K562 (cell line): ENCODE data around the gene ADORA2B. TPM values are rescaled to one million over a fixed set of nuclear protein-coding genes. Genes with fewer than 3 reads are reported as not detected.
A peak's percentile ranks its signal among the peaks of the same experiment; 100 is the strongest.

Experiments used
- ARID1B ChIP-seq: fragments of 450-650 bp; IDR thresholded peaks from 2 replicates; pipeline ENCODE4 v1.6.1; 2016; ENCODE audit warnings: antibody characterized with exemption, mild to moderate bottlenecking, inconsistent platforms
- ATF3 ChIP-seq, 2 experiments: fragments of 450-650 bp in 1 of 2; sonication (generic) in 1 of 2; formaldehyde crosslinking in 1 of 2; IDR thresholded peaks in 1 of 2; conservative IDR thresholded peaks in 1 of 2; 2 replicates each; pipeline versions ENCODE4 v1.6.1 to v1.8.1; 2016 to 2023; ENCODE audit warnings: mild to moderate bottlenecking in 2 of 2, moderate library complexity in 2 of 2, inconsistent platforms in 1 of 2, missing genetic modification reagents in 1 of 2
- HNRNPH1 ChIP-seq: fragments of 200-400 bp; formaldehyde crosslinking; optimal IDR thresholded peaks from 2 replicates; pipeline ENCODE3; 2017; ENCODE audit warnings: low read depth, mild to moderate bottlenecking, low read length, moderate library complexity
- PBX2 ChIP-seq, 2 experiments: IDR thresholded peaks in 1 of 2; conservative IDR thresholded peaks in 1 of 2; 2 replicates each; pipeline ENCODE4 v1.6.1; 2016; ENCODE audit warnings: low read depth in 2 of 2, mild to moderate bottlenecking in 1 of 2, missing compliant biosample characterization in 1 of 2, missing genetic modification characterization in 1 of 2, moderate library complexity in 1 of 2
- PKNOX1 ChIP-seq: fragments of 450-650 bp; IDR thresholded peaks from 2 replicates; pipeline ENCODE4 v1.6.1; 2016
- PRDM10 ChIP-seq: fragments of 450-650 bp; IDR thresholded peaks from 2 replicates; pipeline ENCODE4 v1.6.1; 2018; ENCODE audit not compliant: partially characterized antibody
- SMARCC2 ChIP-seq: fragments of 450-650 bp; IDR thresholded peaks from 2 replicates; pipeline ENCODE4 v1.6.1; 2017; ENCODE audit warnings: antibody characterized with exemption, moderate library complexity, mild to moderate bottlenecking, low read depth
- ZNF431 ChIP-seq: sonication (generic); formaldehyde crosslinking; IDR thresholded peaks from 2 replicates; pipeline ENCODE4 v1.8.0; 2022; ENCODE audit warnings: mild to moderate bottlenecking, missing genetic modification reagents
- polyA plus RNA-seq, 8 experiments: library from polyadenylated mRNA; depleted of rRNA in 4 of 8; stranded (reverse) in 5 of 8; unstranded in 3 of 8; fragments of >200 nt; fragmentation: Nextera tagmentation in 2 of 8; fragmentation: Illumina TruSeq in 1 of 8; extraction: Ambion mirVana in 2 of 8; extraction: Trizol in 1 of 8; gene quantifications; 2 replicates each; pipeline versions ENCODE4 v1.2.1 to v1.2.3, GENCODE V29; 2011 to 2014; ENCODE audit warnings: inconsistent platforms in 1 of 8, missing spikeins in 1 of 8
- total RNA-seq, 7 experiments: library from RNA; depleted of rRNA in 6 of 7; stranded (reverse); fragments of >200 nt in 6 of 7; fragmentation: Illumina TruSeq in 2 of 7; extraction: Trizol in 2 of 7; gene quantifications; 2 replicates each; pipeline versions ENCODE4 v1.2.1 to v1.2.3, GENCODE V29; 2011 to 2021; ENCODE audit warnings: low replicate concordance in 1 of 7

ADORA2B gene
- total and polyA plus RNA-seq, 9 of the 15 experiments (the other 6 are each of a cell fraction or from before 2014, with no cell fraction given): 6.4 to 16.6 (median 10.5) TPM

- TF ChIP-seq PRDM10 (peak; percentile 50), ZNF431 (CRISPR knock-in tag) (no peak), SMARCC2 (0 out of 2 replicates have a peak, but pooled peaks have one; percentile 33), PBX2 (CRISPR knock-in tag; IDR thresholded peaks at IDR 0.05; ENCODE audit: low read depth) (no peak), PBX2 (tag; conservative IDR thresholded peaks at IDR 0.05; ENCODE audit: low read depth) (peak; percentile 14; the same call in 1 of the 2 replicates), PKNOX1 (peak; percentile 30; the same call in 1 of the 2 replicates), ATF3 (IDR thresholded peaks at IDR 0.05) (peak; percentile 42; the same call in 1 of the 2 replicates), ATF3 (CRISPR knock-in tag; conservative IDR thresholded peaks at IDR 0.05) (no peak), ARID1B (peak; percentile 76), HNRNPH1 (no peak)
Measured at GRCh38 chr17:15972497-15972951, 27.6 kb downstream of the ADORA2B start (continued).
